Neural cell (in vitro differentiated cells): ENCODE results near the gene CST9L. TPM values are rescaled to one million over a fixed set of nuclear protein-coding genes. Genes with fewer than 3 reads are reported as not detected.

Source experiments
- H2AFZ ChIP-seq: fragments of 200-600, 300-800 bp; sonication (generic), shearing (Covaris generic); 2 replicates; pipeline ENCODE4 v1.6.0; 2014; ENCODE audit warnings: low read depth, mild to moderate bottlenecking, antibody characterized with exemption, low read length, moderate library complexity
- H3F3A ChIP-seq: fragments of 200-600 bp; shearing (Covaris generic); 2 replicates; pipeline ENCODE4 v1.6.1; 2016; ENCODE audit warnings: mild to moderate bottlenecking, moderate library complexity, mixed read lengths, antibody characterized with exemption, low read length; ENCODE audit not compliant: insufficient read depth, poor library complexity, severe bottlenecking
- H3K27ac ChIP-seq: fragments of 200-600, 300-800 bp; sonication (generic), shearing (Covaris generic); 2 replicates; pipeline ENCODE4 v1.5.1; 2014; ENCODE audit warnings: mild to moderate bottlenecking, low read length, moderate library complexity
- H3K27me3 ChIP-seq: fragments of 300-800, 200-600 bp; sonication (generic), shearing (Covaris generic); 2 replicates; pipeline ENCODE4 v1.6.0; 2014; ENCODE audit warnings: mild to moderate bottlenecking, low read depth, low read length, moderate library complexity; ENCODE audit not compliant: insufficient read depth
- H3K36me3 ChIP-seq: fragments of 300-800, 200-600 bp; sonication (generic), shearing (Covaris generic); 2 replicates; pipeline ENCODE4 v1.5.1; 2014; ENCODE audit warnings: mild to moderate bottlenecking, antibody characterized with exemption, low read length, moderate library complexity; ENCODE audit not compliant: insufficient read depth
- H3K4me2 ChIP-seq: fragments of 300-800, 200-600 bp; sonication (generic), shearing (Covaris generic); 2 replicates; pipeline ENCODE4 v1.6.0; 2014; ENCODE audit warnings: mild to moderate bottlenecking, low read length
- H3K4me3 ChIP-seq: fragments of 300-800, 200-600 bp; sonication (generic), shearing (Covaris generic); 2 replicates; pipeline ENCODE4 v1.5.1; 2014; ENCODE audit warnings: mild to moderate bottlenecking, low read length, moderate library complexity
- H3K79me2 ChIP-seq: fragments of 200-600 bp; shearing (Covaris generic); replicated peaks from 2 replicates; pipeline ENCODE4 v1.6.0; 2014; ENCODE audit warnings: mild to moderate bottlenecking, low read length, moderate library complexity; ENCODE audit not compliant: insufficient read depth
- H3K9ac ChIP-seq: fragments of 300-800, 200-600 bp; sonication (generic), shearing (Covaris generic); 2 replicates; pipeline ENCODE4 v1.6.1; 2016; ENCODE audit warnings: mild to moderate bottlenecking, low read length, mixed read lengths
- H3K9me2 ChIP-seq: fragments of 200-600 bp; shearing (Covaris generic); 2 replicates; pipeline ENCODE4 v1.6.1; 2016; ENCODE audit warnings: mild to moderate bottlenecking, low read length, mixed read lengths; ENCODE audit not compliant: insufficient read depth
- H3K9me3 ChIP-seq: fragments of 200-600, 300-800 bp; sonication (generic), shearing (Covaris generic); 2 replicates; pipeline ENCODE4 v1.6.1; 2016; ENCODE audit warnings: mild to moderate bottlenecking, mixed run types, low read length, moderate library complexity, mixed read lengths
- H4K20me1 ChIP-seq: fragments of 200-600 bp; shearing (Covaris generic); 2 replicates; pipeline ENCODE4 v1.6.1; 2016; ENCODE audit warnings: mild to moderate bottlenecking, mixed run types; ENCODE audit not compliant: insufficient read depth
- CTCF ChIP-seq: fragments of 450-650 bp; IDR thresholded peaks from 2 replicates; pipeline ENCODE4 v1.5.1; 2014; ENCODE audit warnings: antibody characterized with exemption, mild to moderate bottlenecking, moderate library complexity; ENCODE audit not compliant: poor library complexity, severe bottlenecking
- EP300 ChIP-seq: fragments of 450-650 bp; conservative IDR thresholded peaks from 2 replicates; pipeline ENCODE4 v1.6.1; 2014; ENCODE audit warnings: antibody characterized with exemption, mild to moderate bottlenecking, moderate library complexity; ENCODE audit not compliant: poor library complexity, severe bottlenecking
- EZH2 ChIP-seq: fragments of 200-600, 300-800 bp; shearing (Covaris generic), sonication (generic); IDR thresholded peaks from 2 replicates; pipeline ENCODE4 v1.6.1; 2014; ENCODE audit warnings: antibody characterized with exemption, low read length, borderline replicate concordance, mild to moderate bottlenecking; ENCODE audit not compliant: insufficient read depth, poor library complexity, severe bottlenecking
- MXI1 ChIP-seq: fragments of 450-650 bp; conservative IDR thresholded peaks from 2 replicates; pipeline ENCODE4 v1.6.1; 2014; ENCODE audit warnings: antibody characterized with exemption, mild to moderate bottlenecking; ENCODE audit not compliant: poor library complexity, severe bottlenecking
- POLR2AphosphoS5 ChIP-seq: IDR thresholded peaks from 2 replicates; pipeline ENCODE4 v1.6.1; 2012
- RAD21 ChIP-seq: fragments of 450-650 bp; conservative IDR thresholded peaks from 2 replicates; pipeline ENCODE4 v1.6.1; 2014; ENCODE audit warnings: antibody characterized with exemption, mild to moderate bottlenecking, moderate library complexity
- REST ChIP-seq: IDR thresholded peaks from 2 replicates; pipeline ENCODE4 v1.6.1; 2012; ENCODE audit warnings: borderline replicate concordance
- SMC3 ChIP-seq: fragments of 450-650 bp; conservative IDR thresholded peaks from 2 replicates; pipeline ENCODE4 v1.6.1; 2014; ENCODE audit warnings: antibody characterized with exemption, mild to moderate bottlenecking, moderate library complexity; ENCODE audit not compliant: poor library complexity
- TAF1 ChIP-seq: IDR thresholded peaks from 2 replicates; pipeline ENCODE4 v1.6.1; 2012; ENCODE audit warnings: low read depth
- polyA plus RNA-seq: library from polyadenylated mRNA; depleted of rRNA; stranded (reverse); fragments of >200 nt; gene quantifications from 2 replicates; pipeline ENCODE4 v1.2.3, GENCODE V29; 2014

Gene CST9L
- polyA plus RNA-seq, 1 donor from 2014 or later = not detected

GRCh38 chr20:23605867-23606651 is 37.8 kb upstream of the CST9L start, which contains the start of gene CST9:
TSS of gene CST9 (minus strand) at chr20:23605917. CDS start at chr20:23605864, 53 bp downstream.
- Histone ChIP-seq H3K9ac (no peak within 1 kb of the TSS), H3K4me3 (no peak within 1 kb of the TSS), H3K9me3 (no peaks in the 10 kb centered on the region), H4K20me1 (no peaks in the 10 kb centered on the region), H3K9me2 (no peaks in the 10 kb centered on the region), H3K27ac (no peak within 1 kb of the TSS), H3K36me3 (no peaks in the 10 kb centered on the region), H3K27me3 (no peaks in the 10 kb centered on the region), H3F3A (no peaks in the 10 kb centered on the region), H3K79me2 (no peaks in the 10 kb centered on the region), H3K4me2 (no peak within 1 kb of the TSS), H2AFZ (no peak within 1 kb of the TSS)
- TF ChIP-seq SMC3 (no peak), EZH2 (no peak), TAF1 (no peak), REST (no peak), POLR2AphosphoS5 (no peak), RAD21 (no peak), MXI1 (no peak)

DNA sequence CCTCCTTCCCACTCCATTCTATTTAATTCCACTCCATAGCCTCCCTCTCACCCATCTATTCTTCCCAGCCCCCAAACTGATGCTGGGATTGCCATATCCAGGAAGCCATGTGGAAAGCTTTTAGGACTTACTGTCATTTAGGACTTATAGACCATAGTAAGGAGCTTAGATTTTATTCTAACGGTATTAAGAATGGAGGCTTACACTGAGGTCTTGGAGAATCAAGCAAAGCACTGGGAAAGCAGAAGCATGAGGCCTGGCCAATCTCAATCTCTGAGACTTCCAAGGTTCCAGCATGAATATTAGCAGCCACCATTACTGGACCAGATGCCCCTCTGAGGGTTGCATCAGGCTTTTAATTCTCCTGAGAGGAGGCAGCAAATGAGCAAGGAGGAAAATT is 36.0 kb upstream of the CST9L start:
- Histone ChIP-seq H3K9me2 (no peaks in the 10 kb centered on the region), H3K4me2 (no peak overlapping the region), H3K9ac (no peak overlapping the region), H3F3A (no peaks in the 10 kb centered on the region), H2AFZ (no peak overlapping the region), H3K27me3 (no peaks in the 10 kb centered on the region), H4K20me1 (no peaks in the 10 kb centered on the region), H3K27ac (no peak overlapping the region), H3K9me3 (no peaks in the 10 kb centered on the region), H3K4me3 (no peak overlapping the region), H3K79me2 (no peaks in the 10 kb centered on the region), H3K36me3 (no peaks in the 10 kb centered on the region)
- TF ChIP-seq MXI1 = no peak
- no peak for TF ChIP-seq TAF1
- no peak for TF ChIP-seq POLR2AphosphoS5
- TF ChIP-seq REST = no peak
- TF ChIP-seq EP300 = no peak
- no peak for TF ChIP-seq CTCF
- TF ChIP-seq SMC3 = no peak
- no peak for TF ChIP-seq RAD21
- no peak for TF ChIP-seq EZH2
